ELF-1 (cell line): ENCODE measurements around the gene ECM2.

Experiments used
- DNase-seq: peaks from one replicate; pipeline ENCODE4 v3.0.0-alpha.2; 2016; ENCODE audit warnings: low read depth, low spot score

Gene ECM2

DNA sequence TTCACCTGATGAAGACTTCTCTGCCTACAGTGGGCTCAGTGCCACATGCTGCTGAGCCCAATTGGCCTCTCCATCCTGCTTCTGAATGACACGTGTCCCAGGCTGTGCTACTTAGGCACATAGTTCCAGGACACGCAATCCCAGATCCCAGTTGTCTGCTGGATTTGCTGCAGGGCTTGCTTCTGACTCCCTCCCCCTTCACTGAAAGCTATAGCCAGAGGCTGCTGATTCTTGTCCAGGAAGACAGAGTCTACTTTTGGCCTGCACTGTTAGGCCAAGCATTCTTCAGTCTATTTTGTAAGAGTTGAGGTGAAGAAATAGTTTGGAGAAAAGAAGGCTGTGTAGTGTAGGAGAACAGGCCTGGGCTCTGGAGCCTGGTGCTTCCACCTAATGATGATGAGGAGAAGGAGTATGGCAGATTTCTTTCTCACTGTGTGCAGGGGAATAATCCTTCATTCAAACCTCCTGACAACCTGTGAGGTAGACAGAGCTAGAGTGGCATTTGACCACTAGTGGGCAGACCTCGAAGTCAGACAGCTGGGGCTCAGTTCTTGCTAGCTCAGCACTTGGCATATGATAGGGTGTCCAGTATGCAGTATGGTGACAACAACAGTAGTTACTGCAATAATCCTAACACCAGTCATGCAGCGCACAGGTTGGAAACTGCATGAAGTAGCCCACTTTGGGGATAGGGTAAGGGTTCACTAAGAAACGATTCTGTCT lies 34.0 kb downstream of the ECM2 start:
- DNase-seq, result peak; percentile 51

DNA sequence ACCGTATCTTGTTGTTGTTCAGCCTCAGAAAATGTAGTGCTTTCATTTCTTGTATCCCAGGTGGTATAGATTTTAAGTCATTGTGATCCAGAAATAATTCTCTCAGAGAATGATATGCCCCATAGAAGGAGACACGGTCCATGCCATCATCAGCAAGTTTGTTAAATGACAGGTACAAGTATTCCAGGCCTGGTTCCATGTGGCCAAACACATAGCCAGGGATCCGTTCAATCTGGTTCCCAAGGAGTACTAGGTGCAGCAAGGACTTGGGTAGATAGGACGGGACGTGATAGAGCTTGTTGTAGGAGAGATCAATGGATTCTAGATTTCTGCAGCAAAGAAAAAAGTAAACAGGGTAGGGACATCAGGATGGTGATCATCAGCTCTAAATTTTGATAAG lies 35.1 kb downstream of the ECM2 start:
- DNase-seq, result no peak

DNA sequence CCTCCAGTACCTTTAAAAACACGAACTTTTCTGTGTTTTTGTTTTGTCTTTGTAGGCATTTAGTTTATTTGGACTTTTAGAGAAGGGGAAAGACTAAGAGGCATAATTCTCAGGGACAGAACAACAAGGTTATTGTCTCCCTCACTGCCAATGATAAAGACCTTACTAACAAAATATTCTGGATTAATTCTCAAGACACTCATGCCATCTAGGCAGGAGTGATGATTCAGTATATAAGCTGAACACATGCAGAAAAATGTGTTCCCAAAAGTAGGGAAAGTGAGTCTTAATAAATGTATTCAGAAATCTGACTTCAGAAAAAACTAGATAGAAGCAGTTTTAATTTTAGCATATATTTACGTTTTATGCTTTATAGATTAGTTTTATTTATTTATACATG lies 36.1 kb downstream of the ECM2 start:
- DNase-seq, result no peak

DNA sequence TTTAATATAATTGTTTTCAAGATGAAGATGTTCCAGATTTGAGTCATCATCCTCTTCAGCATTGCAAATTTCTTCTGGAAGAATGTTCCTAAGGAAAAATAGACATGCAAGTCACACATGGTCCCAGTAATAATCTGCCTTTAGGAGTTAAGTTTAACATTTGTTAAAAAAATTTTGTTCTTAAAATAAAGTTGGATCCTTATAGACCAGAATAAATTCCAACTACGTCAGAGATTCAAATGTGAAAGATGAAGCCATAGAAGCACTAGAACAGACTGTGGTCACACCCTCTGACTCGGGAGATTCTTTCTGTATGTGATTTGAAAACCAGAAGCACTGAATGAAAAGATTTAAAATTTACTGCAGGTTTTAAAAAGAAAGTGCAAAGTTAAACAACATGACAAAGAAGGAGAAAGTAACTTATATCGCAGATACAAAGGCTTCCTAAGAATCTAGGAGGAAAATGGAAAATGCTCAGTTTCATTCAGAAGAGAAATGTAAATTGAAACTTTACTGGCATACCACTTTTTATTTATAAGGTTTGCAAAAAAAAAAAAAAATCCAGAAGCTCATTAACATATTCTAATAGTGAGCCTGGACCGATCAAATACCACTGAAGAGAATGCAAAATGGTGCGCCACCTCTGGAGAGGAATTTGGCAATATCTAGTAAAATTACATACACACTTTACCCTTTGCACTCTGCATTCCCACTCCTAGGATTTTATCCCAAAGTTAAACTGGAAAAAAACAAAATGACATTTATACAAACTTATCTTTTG lies 39.2 kb downstream of the ECM2 start:
- no peak for DNase-seq

DNA sequence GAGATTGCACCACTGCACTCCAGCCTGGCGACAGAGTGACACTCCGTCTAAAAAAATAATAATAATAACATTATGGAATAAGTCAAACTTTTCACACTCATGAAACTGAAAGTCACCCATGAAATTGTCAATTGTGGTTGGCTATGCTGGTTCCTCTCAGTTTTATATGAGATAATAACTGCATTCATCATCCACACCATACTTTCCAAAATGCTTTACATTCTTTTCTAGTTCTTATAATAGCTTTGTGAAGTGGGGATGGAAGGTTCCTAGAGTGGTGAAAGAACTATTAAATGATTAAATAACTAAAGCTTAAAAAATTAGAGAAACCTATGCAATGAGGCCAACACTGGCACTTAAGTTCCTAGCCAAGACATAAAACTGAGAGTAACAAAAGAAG lies 40.9 kb downstream of the ECM2 start:
- DNase-seq, result no peak

DNA sequence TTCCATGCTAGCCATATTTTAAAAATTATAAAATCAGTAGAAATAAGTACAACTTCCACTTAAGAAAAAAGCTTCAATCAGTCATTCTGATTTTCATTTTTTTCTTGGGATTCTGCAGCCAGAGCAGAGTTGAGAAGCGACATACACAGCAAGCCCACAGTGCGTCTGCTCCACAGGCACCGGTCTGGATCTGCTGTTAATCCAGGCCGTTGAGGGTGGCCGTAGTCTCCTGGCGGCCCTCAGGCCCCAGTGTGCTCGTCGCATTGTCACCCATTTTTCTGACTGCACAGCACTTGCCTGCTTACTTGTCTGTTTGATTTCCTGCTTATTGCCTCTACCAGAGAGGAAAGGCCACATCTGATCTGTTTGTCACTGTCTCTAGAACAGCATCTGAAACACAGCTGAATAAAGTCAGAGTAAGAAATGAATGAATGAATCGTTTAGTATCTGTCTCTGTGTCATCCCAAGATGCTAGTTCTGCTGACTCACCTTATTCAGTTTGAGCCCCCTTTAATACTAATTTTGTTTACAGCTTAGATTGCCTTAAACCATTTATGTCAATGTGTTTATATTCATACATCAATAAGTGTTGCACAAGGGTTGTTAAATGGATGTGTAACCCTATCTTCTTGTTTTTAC lies 41.9 kb downstream of the ECM2 start:
- no peak for DNase-seq

DNA sequence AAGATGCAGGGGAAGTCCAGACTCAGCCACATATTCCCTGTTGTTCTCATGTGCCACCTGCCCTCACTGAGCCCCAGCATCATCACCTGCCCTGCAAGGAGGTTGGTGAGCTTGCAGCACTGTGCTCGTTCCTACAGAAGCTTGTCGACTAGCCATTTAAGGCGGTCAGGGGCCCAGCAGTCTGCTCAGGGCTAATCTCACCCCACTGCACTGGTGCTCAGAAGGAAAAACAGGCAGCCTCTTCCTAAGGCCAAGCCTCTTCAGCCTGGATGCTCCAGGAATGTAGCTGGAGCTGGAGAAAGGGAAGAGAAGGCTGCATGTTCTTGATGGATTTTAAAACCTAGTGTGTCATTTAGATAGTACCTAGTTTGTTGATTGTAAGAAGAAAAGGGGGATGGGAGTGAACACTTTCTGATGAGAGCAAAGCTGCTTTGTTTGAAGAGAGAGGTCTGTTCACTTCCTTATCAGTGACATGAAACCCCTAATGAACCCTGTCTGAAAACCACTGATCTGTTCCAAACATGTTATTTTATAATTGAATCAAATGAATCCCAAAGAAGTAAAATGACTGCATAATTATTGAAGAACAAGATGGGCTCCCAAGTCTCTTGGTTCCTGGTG lies 42.9 kb downstream of the ECM2 start:
- peak; percentile 35 for DNase-seq

DNA sequence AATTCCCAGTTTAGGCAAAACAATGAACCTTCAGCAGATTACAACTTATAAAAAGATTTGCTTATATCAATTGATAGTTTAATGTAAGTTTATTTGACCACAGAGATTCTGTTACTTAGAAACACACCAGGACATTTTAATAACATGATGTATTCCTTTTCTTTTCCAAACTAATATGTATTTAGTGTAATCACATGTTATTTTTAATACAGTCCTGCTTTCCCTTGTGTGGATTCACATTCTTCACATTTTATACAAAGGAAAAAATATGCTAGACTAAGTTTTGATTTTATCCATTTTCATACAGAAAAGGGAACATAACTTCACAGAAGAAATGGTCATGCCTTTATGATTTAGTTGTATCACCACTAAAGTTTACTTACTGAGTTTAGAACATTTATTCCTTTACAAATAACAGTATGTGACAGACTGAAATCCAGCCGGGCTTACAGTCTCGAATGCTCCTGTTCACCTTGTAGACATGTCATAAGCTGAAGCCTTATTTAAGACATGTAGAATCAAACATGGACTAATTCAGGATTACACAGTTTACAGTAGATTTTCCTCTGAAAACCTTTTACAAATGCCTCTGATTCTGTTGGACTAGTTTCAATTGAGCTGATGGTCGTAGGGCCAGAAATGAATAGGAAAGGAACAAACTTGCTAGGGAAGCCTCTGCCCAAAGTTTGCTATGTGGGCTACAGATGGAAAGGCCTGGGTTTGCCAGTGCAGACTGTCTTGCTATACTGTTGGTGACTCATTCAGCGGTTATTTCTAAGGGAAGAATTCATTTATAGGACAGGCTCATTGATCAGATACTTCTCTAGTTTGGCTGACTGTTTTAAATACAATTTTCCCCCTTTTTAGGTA lies 46.9 kb downstream of the ECM2 start:
- no peak for DNase-seq

DNA sequence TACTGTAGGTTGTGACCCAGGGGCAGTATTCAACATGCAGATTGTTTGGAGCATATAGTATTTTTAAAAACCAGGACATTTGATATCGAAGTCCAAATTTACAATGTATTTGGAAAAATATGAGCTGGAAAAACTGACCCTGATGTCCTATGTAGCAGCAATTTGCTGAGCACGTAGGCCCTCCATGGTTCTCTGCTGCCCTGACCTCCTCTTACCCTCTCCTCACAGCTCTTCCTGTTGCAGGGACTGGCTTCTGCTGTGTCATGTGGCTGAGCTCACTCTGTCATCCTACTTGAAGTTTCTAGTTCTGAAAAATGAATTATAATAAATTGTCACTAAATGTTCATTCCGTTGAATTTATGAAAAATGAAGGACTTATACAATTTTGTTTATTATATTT lies 49.4 kb downstream of the ECM2 start:
- DNase-seq, result no peak

DNA sequence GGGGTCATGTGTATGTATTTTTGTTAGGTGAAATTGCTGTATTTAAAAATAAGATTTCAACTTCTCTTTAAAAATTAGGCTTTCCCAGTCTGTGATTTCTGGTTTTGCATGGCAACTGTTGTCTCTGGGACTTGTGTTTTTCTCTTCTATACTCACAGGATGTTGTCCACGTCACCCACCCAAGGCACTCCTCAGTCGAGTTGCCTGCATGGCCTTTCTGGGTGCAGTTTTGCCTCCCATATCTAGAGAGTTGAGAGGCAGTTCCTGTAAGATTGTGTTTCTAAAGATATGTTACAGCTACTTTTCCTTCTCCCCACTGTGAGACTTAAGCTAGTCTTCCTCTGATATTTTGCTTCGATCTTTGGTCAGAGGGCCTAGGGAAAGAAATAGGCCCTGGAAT lies 51.2 kb downstream of the ECM2 start:
- DNase-seq, result no peak

DNA sequence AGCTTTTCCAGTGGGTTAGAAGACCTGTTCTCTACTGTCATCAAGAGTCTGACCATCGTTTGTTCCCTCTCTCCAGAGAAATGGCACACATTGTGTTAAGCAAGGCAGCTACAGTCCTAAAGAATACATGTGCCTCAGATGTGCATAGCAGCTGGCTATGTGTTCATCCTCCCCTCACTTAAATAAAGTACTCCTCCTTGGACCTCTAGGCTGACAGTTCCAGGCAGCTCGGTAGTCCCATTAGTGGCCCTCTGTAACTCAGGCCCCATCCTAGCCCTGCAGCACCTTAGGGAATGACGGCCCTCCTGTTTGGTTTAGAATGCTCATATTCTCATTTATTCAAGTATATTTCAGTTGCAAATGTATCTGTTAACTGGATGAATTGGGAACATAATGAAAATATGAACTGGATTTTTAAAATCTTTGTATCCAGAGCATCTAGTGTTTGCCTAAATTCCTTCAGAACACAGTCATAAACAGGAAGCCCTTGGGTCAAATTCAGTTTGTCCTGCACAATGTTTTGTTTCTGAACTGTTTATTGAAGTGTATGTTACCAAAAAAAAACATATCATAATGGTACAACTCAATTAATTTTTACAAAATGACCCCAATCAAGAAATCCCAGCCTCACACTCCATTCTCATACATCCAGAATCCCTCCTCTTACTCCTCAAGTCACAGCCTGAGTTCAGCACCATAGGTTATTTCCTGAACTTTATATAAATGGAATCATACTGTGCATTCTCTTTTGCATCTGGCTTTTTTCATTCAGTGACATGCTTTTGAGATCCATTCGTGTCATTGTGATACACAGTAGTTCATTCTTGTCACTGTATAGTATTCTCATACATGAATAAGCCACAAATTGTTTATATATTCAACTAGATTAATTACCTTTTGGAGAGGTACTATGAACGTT lies 51.9 kb downstream of the ECM2 start:
- DNase-seq, result no peak

DNA sequence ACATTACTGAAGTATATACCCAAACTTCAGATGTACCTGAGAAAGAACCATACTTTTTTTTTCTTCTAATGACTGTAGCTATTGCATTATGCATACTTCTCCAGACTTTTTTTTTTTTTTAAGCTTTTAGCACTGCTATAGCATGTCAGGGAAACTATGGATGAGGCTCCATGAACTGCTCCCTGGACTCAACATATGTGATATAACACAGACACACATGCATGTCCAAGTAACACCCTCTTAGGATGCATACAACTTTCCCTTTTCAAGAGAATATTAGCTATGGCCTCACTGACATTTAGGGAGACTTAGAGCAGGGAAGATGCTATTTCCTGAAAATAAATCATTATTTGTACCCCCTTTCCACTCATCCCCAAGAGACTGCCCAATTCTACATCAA lies 53.0 kb downstream of the ECM2 start:
- DNase-seq, result no peak

DNA sequence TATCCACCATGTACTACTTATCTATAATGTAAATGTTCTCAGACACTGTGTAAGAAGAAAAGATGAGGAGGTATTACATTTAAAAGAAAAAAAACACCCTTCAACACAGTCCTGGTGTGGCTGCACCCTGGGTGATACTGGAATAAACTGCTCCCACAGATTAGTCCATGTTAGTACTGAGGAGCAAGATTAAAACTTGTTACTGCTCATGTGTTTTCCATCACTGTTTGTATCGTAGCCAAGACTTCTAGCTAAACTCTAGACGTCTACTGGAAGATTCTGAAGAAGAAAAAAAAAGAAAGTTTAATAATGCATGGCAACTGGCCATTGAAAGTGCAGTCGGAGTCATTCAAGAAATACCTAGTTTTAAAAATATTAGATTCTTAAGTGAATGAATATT lies 53.5 kb downstream of the ECM2 start, which contains the start of gene ASPN:
ASPN (minus strand) TSS at position 178 of the 400 bp plus-strand sequence.
- no peak for DNase-seq

DNA sequence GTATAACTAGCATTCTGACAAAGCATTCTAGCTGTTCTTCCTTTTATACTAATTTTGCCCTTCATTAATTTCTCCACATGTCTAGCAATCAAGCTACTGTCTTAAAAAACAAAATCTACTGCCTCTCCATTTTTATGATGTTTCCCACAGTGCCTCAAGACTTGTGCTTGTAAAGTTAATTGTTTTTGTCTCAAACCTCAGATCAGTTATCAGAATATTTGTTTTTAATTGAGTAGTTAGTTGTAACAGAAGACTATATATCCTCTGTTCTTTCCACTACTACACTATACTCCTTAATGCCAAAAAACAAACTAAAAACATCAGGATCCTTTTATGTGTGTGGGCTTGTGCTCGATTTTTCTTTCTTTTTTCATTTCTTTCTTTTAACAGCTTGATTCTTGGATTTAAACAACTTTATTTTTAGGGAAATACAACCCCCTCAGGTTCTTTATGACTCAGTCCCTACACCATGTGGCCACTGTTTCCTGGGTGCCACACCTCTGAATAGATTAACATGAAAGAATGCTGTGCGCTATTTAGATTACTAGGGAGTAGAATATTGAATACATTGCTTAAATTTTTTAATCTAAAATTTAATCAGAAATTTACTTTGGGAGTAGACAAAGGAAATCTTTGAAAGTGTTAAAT lies 54.7 kb downstream of the ECM2 start:
- DNase-seq, result no peak

DNA sequence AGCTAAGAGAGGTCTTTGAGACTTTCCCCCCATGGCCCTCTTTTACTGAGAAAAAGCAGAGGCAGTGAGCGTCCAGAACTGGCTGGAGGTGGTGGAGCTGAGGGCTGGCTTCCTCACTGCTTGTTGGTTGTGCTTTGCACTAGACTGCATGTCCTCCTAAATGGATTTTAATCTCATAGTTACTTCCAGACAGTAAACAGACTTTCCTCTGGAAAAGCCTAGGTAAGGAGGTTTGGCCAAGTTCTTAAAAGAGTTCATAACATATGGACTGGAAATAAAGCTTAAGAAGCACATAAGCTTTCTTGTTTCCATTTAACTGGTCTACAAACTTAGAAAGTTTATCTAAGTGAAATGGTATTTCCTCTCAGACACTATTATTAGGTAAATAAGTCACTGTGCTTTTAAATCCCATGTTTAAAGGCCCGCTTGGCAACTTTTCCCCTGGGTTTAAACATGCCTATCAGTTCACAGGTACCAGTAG lies 55.5 kb downstream of the ECM2 start:
- DNase-seq, result no peak

DNA sequence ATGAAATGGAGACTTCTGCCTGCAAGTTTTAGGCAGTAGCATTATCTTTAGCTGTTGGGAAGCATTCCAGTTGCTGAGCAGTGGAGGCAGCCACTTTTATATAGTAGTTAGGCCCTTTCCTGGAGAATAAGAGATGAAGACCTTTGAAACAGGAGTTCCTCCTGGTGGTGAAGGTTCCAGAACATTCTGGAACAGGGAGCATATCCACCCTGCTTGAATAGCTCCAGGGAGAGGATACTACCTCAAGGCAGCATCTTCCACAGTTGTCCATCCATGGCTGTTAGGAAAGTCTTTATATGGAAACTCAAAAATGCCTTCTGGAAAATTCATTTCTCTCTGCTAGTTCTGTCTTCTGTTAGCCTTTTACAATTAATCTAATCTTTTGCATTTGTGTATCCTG lies 56.4 kb downstream of the ECM2 start:
- no peak for DNase-seq

DNA sequence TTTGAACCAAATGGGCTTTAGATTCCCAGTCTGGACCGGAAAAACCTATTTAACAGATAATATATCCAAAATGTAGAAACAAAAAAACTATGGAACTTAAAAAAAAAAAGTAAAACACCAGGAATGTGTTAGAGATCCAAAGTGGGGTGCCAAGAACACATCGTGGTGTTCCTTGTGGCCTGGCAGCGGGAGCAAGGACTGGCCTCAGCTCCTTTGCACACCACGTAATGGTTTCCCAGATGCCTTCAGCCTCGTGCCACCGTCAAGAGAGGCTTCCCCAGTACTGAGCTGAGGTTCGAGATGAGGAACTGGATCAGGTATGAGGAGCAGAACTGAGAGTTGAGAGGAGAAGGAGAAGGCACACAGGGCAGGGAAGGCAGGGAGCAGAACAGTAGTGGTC lies 57.0 kb downstream of the ECM2 start:
- no peak for DNase-seq

DNA sequence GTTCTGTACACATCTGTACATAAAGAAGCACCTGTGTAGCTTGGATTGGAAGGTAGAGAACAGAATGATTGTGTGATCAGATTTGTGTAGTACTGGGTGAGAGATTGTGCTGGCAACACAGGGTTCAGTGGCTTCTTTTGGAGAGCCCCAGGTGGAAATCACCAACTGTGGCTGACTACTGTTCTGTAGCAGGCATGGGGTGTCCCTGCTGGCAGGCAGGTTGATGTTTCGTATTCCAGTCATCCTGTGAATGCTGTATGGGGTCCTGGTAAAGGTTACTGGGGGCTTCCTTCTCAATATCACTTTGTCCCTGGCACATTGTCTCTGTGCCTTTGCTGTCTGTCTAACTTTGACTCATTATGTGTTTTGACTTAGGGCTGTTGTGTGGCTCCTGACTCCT lies 58.8 kb downstream of the ECM2 start:
- no peak for DNase-seq

DNA sequence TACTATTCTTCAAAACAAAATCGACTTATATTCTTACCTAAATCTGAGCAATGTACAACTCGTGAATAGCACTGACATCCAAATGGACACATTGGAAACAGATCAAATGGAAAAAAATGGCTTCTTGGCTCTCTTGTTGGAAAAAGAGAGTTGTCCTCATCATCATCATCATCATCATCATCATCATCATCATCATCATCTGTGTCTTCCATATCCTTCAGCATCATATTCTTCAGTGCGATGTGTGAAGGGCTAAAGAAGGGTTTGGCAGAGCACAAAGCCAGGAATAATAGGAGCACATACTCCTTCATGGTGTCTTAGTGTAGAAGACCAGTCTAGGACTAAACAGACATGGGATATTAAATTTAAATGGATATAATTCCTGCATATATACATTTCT lies 61.2 kb downstream of the ECM2 start:
- DNase-seq, result no peak

DNA sequence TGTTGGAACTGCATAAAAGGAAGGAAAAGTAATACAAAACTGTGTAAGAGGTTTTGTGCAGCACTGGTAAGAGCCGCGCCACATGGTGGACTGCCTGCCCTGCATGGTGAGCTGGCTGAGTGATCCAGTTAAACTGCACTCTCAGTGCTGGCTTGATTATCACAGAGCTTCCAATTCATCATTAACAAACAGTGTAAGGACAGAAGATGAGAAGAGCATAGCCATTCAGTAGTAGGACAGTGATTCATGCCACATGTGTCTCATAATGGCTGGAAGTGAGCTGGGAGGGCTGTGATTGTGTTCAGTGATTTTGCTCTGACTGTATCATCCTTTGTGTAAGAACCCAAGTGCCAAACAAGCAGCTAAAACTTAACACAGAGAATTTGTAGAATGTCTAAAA lies 67.6 kb downstream of the ECM2 start:
- no peak for DNase-seq
